Measurements from ENCODE around the gene RUNX1. TPM values are rescaled to one million over a fixed set of nuclear protein-coding genes. Genes with fewer than 3 reads are reported as not detected.

RUNX1 gene
- total and polyA plus RNA-seq, 10 of the 15 experiments (the other 5 are each of a cell fraction or from before 2014, with no cell fraction given): 0.90 to 15.2 (median 4.1) TPM

GRCh38 chr21:35086357-35086756 is 37.3 kb upstream of the RUNX1 start:
- WGBS (ENCODE audit: insufficient coverage, insufficient replicate concordance, low lambda C conversion rate, missing lambda C conversion rate): 0% methylated on average over 2 of the region's 2 CpGs
- Histone ChIP-seq H3K27me3 (replicated peaks in 1 of 2; ENCODE audit: control insufficient read depth in 2 of 2, insufficient read depth in 2 of 2, low read length in 1 of 2) (no peaks in the 10 kb centered on the region), H3K9ac (ENCODE audit: control insufficient read depth, insufficient read depth, low read length) (no peak overlapping the region), H2AFZ (ENCODE audit: control insufficient read depth, low read depth, low read length) (no peak overlapping the region), H3K9me3 (replicated peaks; ENCODE audit: control insufficient read depth, insufficient read depth, low read length) (no peaks in the 10 kb centered on the region), H3K27ac (ENCODE audit: control insufficient read depth, insufficient read depth) (no peak overlapping the region), H3K4me2 (ENCODE audit: control insufficient read depth, insufficient read depth) (no peak overlapping the region), H3K4me1 (ENCODE audit: control insufficient read depth, insufficient read depth, low read length) (no peaks in the 10 kb centered on the region), H3K36me3 (ENCODE audit: control insufficient read depth in 2 of 2, insufficient read depth in 2 of 2, low read length in 1 of 2) (no peaks in the 10 kb centered on the region), H3K79me2 (ENCODE audit: control insufficient read depth, insufficient read depth, low read length) (no peaks in the 10 kb centered on the region), H3K4me3 (no peak overlapping the region), H4K20me1 (ENCODE audit: control insufficient read depth, insufficient read depth) (no peaks in the 10 kb centered on the region)
- ChIA-PET CTCF (interaction anchor here (1.0 kb wide), 1 partner anchor 10 kb away, joined by 3 read pairs; no protein-coding TSS in a partner anchor), SMC1A (ENCODE audit: uncharacterized antibody, unreplicated experiment) (interaction anchor here (0.7 kb wide), 1 partner anchor 14 kb away, joined by 3 read pairs; no protein-coding TSS in a partner anchor), POLR2A (no interaction called here), RAD21 (ENCODE audit: unreplicated experiment) (no interaction called here)
- no TSS peak for BruUV-seq (replicated peaks)
- ATAC-seq: no peak
- DNase-seq (ENCODE audit: low read depth, low spot score): no peak
- intact Hi-C loops (cut with micrococcal nuclease; ENCODE audit: unreplicated experiment) (no loop called here), in situ Hi-C loops (cut with MboI) (no loop called here)
- TF ChIP-seq IRF4 (IDR thresholded peaks at IDR 0.05; ENCODE audit: low read depth, low read length) (no peak), MYC (IDR thresholded peaks at IDR 0.05; ENCODE audit: insufficient read depth, insufficient read length, insufficient replicate concordance, low read length, severe bottlenecking) (no peak), POLR2AphosphoS5 (IDR thresholded peaks at IDR 0.05; ENCODE audit: low read length) (no peak), EP300 (IDR thresholded peaks at IDR 0.05; ENCODE audit: borderline replicate concordance in 1 of 2, control insufficient read depth in 1 of 2, low read depth in 2 of 2, low read length in 2 of 2) (no peak), NR2C2 (IDR thresholded peaks at IDR 0.05; ENCODE audit: borderline replicate concordance, control insufficient read depth, insufficient read length, low read depth) (no peak), MEF2B (IDR thresholded peaks at IDR 0.05; ENCODE audit: partially characterized antibody, poor library complexity, severe bottlenecking) (no peak), CREM (IDR thresholded peaks at IDR 0.05; ENCODE audit: low read depth) (no peak), RB1 (IDR thresholded peaks at IDR 0.05; ENCODE audit: borderline replicate concordance) (no peak), STAT1 (conservative IDR thresholded peaks at IDR 0.05) (no peak), GABPA (IDR thresholded peaks at IDR 0.05; ENCODE audit: low read depth) (no peak), TARDBP (IDR thresholded peaks at IDR 0.05; ENCODE audit: borderline replicate concordance) (no peak), ESRRA (IDR thresholded peaks at IDR 0.05; ENCODE audit: low read length) (no peak), KDM1A (IDR thresholded peaks at IDR 0.05; ENCODE audit: borderline replicate concordance) (no peak), RBBP5 (conservative IDR thresholded peaks at IDR 0.05) (no peak)
- TF ChIP-seq, protein P1, sequence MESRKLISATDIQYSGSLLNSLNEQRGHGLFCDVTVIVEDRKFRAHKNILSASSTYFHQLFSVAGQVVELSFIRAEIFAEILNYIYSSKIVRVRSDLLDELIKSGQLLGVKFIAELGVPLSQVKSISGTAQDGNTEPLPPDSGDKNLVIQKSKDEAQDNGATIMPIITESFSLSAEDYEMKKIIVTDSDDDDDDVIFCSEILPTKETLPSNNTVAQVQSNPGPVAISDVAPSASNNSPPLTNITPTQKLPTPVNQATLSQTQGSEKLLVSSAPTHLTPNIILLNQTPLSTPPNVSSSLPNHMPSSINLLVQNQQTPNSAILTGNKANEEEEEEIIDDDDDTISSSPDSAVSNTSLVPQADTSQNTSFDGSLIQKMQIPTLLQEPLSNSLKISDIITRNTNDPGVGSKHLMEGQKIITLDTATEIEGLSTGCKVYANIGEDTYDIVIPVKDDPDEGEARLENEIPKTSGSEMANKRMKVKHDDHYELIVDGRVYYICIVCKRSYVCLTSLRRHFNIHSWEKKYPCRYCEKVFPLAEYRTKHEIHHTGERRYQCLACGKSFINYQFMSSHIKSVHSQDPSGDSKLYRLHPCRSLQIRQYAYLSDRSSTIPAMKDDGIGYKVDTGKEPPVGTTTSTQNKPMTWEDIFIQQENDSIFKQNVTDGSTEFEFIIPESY (IDR thresholded peaks at IDR 0.05): no peak
- TF ChIP-seq, protein P2, sequence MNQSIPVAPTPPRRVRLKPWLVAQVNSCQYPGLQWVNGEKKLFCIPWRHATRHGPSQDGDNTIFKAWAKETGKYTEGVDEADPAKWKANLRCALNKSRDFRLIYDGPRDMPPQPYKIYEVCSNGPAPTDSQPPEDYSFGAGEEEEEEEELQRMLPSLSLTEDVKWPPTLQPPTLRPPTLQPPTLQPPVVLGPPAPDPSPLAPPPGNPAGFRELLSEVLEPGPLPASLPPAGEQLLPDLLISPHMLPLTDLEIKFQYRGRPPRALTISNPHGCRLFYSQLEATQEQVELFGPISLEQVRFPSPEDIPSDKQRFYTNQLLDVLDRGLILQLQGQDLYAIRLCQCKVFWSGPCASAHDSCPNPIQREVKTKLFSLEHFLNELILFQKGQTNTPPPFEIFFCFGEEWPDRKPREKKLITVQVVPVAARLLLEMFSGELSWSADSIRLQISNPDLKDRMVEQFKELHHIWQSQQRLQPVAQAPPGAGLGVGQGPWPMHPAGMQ (IDR thresholded peaks at IDR 0.05; ENCODE audit: borderline replicate concordance): no peak
- FAIRE-seq: no peak

All from GM12878 (cell line).